ENCODE measurements around the gene AZIN2.

AZIN2 gene

DNA sequence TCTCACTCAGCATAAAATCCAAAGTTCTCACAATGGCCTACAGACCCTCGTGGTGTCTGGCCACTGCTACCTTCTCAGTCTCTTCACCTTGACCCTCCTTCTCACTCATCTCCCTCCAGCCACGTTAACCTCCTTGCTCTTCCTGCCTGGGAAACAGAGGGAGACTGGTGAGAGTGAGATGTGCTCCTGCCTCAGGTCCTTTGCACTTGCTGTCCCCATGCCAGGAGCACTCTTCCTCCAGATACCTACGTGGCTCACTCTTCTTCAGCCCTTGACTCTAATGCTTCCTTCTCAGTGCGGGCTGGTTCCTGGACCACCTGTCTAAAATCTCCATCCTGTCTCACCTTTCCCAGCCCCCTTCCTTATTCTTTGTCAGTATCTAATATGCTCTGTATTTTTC, 76.2 kb downstream of the AZIN2 start:
- DNase-seq = no peak

DNA sequence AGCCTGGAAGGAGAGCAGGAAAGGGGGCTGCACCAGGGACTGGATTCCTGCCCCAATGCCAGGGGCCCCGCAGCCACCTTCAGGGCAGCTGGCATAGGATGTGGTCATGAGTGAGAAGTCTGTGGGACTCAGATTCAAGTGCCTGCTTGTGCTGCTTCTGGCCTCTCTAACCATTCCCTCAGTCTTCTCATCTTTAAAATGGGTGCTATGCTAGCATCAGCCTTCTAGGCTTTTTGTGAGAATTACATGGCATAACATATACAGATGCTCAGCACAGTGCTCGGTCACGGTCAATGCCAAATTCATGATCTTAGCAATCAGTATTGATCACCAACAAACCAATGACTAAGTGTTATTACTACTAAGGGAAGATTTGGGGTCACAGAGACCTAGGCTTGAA, 77.4 kb downstream of the AZIN2 start:
- DNase-seq = no peak

DNA sequence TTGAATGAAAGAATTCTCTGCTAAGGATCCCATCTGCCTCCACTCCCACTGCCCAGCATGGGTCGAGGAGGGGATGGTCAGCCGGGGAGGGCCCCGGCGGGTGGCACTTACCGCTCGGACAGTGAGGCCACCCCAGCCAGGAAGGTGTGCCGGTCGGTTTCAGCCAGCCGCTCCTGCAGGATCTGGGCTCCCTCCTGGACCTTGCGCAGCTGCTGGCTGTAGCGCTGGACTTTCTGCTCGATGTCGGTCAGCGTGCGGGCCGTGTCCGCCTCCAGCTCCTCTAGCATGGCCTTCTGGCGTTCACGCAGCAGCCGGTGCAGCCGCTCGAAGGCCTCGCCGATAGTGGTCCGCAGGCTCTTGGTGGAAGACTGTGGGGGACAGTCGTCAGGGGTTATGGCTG, 78.6 kb downstream of the AZIN2 start:
- DNase-seq = no peak

DNA sequence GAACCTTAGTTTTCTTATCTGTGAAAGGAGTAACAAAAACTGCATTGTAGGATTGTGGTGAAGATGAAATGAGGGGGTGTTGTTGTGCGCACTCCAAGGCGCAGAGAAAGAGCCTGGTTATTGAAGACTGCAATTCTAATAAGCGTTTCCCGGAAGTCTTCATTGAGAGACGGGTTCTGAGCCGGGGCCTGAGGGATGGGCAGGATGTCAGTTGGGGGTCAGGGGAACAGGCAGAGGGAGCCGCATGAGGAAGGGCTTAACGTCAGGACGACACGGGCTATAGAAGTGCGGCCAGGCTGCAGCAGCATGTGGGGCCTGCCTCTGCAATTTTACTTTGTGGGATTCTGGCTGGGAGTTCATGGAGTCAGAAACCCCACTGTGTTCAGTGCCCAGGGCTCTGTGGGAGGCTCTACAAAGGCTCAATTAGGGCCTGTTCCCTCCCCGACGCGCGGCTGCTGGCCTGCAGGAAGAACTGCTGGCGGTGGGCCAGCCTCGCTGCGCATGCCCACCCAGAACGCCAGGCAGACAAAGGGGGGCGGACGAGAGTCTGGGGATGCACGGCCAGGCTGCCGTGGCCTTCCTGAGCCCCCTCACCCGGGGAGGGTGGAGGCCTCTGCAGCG, 80.2 kb downstream of the AZIN2 start:
- DNase-seq = no peak

DNA sequence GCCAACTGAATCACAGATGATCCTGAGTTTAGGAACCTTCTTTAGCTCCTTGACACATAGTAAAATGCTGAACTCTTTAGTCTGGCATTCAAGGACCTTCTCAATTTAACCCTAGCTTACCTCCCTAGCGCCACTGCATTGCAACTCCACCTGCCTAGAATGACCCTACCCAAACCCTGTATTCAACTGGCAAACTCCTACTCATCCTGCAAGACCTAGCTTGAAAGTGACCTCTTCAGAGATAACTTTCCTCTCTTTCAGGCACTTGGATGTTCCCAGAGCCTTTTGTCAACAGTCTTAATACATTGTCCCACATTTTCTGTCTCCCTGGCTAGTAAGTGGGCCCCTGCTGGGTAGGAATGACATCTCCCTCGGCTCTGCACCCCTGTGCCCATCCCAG, 81.2 kb downstream of the AZIN2 start:
- no peak for DNase-seq

DNA sequence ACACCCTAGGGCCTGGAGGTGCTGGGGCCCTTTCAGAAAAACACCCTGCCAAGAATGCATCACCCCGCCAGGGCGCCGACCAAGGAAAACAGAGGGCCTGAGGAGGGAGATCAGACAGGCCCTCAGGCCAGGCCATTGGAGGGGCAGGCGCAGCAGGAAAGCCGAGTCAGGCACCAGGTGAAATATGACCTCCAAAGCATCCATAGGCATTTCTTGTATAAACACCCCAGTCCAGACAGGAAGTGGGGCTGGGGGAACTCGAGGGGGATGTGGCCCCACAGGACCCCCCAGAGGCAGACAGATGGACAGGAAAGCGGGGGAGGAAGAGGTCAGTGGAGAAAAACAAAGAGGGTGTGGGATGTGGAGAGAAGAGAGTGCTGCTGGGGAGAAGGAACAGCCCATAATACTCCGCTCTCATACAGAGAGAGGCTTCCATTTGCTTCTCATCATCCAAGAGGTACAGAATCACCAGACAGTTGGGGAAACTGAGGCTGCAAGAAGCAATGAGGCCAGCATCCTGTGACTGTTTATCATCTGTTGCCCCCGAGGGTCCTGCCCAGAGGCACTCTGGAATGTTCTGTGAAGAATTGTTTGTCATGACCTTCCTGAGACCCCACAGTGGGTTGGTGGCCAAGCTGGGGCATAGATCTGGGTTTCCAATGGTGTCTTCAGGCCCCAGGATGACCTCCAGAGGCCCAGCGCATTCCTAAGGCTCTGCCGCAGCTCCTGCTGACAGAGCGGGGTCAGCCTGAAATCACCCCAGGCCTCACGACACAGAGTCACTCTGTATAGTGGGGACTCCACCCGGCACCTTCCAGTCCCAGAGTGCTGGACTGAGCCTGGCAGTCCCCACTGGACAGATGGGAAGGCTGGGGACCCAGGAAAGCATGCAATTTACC, 82.9 kb downstream of the AZIN2 start:
- DNase-seq = no peak

DNA sequence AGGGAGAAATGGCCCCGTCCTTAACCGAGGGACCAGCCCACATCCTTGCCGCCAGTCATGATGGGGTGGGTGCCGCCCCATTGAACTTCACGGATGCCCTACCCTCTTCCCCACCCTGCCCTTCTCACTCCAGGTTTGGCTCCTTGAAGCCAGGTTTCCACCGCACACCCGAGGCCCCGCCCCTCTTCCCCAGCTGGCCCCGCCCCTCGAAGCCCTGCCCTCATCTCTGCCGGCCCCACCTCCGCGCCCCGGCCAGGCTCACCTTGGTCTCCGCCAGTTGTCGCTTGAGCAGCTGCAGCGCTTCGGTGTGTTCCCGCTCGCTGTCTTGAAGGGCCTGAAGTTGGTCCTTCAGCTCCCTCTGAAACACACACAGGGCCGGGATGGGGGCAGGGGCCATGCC, 84.3 kb downstream of the AZIN2 start:
- no peak for DNase-seq

DNA sequence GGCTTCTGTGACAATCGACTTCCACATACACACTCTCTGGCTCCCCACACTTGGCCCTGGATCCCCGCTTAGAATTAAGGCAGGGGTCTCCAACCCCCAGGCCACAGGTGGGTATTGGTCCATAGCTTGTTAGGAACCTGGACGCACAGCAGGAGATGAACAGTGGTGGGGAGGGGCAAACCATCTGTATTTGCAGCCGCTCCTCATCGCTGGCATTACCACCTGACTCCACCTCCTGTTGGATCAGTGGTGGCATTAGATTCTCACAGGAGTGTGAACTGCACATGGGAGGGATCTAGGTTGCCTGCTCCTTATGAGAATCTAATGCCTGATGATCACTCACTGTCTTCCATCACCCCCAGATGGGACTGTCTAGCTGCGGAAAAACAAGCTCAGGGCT, 84.9 kb downstream of the AZIN2 start:
- no peak for DNase-seq

DNA sequence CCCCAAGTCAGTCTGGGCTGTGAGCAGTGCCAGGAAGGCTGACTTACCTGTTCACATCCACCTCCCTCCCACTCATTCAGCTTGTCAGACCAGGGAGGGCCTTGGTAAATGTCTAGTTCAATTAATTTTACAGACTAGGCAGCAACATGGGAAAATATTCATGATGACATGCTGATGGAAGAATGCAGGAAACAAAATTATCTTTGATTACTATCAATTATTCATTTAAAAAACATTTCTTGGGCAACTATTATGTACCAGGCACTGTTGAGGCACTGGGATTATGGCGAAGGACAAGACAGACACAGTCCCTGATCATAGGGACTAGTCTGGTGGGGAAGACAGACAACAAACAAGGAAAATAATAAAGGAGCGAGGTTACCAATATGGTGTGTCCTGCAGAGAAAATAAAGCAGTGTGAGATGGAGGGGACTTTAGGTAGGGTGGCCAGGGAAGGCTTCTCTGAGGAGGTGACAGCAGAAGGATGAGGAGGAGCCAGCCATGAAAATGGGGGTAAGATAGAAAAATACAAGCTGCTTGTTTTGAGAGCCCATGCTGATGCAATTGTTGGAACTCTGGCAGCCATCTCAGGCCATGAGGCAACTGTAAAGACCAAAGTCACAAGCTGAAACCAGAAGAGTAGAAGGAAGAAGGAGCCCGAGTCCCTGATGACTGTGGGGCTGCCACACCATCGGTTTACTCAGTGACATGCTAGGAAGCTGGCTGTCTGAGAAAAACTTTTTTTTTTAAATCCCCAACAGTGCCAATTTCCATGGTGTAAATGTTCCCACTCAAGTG, 86.9 kb downstream of the AZIN2 start:
- DNase-seq = no peak

DNA sequence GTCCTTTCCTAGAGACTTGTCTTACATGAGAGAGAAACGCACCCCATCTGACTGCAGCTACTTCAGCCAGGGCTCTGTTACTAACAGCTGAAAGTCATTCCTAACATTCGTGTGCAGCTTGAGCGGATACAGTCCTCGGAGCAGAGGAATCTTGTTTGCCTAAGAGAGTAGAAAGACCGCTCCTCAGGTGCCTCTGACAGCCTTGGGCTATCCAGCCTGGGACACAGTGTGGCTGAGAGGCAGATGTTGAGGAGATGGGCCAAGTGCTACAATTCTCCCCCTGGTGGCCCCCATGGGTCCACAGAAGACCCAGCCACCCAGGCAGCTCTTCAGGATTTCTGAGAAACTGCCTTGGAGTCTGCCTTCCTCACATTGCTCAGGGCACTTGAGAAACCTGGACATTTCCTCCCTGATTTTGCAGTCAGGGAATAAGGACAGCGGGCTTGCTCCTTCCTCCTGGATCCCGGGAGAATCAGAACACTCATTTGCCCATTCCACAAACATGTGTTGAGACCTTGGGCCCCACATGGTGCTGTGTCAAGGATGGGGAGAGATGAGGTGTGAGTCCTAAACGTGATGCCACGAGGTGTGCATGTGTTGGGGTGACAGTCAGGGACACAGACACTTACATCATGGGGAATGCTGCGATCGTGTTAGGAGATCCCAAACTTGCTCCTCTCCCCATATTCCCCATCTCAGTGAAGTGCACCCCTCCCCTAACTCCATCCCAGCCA, 87.8 kb downstream of the AZIN2 start:
- DNase-seq = no peak

DNA sequence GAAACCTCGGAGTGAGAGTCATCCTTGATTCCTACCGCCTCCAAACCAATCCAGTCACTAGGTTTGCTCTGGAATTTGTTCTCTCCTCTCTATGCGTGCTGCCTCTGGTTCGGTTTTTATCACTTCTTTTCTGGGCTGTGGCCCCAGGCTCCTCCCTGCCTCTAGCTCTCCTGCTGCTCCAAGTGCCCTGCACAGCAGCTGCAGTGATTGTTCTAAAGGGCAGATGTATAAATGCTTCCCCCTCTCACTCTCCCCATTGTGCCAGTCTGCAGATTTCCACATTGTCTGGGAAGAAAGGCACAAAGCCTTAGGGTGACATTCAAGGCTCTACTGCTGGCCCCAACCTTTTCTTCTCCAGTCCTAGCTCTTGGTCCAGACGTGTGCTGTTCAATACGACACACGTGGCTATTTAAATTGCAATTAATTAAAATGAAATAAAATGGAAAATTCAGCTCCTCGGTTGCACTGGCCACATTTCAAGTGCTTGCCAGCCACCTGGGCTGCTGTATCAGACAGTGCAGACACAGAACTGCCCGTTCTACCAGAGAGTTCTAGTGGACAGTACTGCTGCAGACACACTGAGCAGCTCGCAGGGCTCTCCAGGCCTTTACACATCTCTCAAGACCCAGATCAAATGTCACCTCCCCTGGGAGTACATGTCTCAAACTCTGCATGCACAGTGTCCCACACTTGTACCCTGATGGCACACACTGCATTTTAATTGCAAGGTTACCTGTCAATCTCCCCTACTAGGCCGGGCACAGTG, 88.5 kb downstream of the AZIN2 start:
- no peak for DNase-seq

Data from inflammatory macrophage treated with lipopolysaccharide for 1 hour (primary cell).